ENCODE results near the gene MAP3K13. TPM values are rescaled to one million over a fixed set of nuclear protein-coding genes. Genes with fewer than 3 reads are reported as not detected.

The MAP3K13 gene, protein sequence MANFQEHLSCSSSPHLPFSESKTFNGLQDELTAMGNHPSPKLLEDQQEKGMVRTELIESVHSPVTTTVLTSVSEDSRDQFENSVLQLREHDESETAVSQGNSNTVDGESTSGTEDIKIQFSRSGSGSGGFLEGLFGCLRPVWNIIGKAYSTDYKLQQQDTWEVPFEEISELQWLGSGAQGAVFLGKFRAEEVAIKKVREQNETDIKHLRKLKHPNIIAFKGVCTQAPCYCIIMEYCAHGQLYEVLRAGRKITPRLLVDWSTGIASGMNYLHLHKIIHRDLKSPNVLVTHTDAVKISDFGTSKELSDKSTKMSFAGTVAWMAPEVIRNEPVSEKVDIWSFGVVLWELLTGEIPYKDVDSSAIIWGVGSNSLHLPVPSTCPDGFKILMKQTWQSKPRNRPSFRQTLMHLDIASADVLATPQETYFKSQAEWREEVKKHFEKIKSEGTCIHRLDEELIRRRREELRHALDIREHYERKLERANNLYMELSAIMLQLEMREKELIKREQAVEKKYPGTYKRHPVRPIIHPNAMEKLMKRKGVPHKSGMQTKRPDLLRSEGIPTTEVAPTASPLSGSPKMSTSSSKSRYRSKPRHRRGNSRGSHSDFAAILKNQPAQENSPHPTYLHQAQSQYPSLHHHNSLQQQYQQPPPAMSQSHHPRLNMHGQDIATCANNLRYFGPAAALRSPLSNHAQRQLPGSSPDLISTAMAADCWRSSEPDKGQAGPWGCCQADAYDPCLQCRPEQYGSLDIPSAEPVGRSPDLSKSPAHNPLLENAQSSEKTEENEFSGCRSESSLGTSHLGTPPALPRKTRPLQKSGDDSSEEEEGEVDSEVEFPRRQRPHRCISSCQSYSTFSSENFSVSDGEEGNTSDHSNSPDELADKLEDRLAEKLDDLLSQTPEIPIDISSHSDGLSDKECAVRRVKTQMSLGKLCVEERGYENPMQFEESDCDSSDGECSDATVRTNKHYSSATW
- total RNA-seq: 49.1 TPM

DNA sequence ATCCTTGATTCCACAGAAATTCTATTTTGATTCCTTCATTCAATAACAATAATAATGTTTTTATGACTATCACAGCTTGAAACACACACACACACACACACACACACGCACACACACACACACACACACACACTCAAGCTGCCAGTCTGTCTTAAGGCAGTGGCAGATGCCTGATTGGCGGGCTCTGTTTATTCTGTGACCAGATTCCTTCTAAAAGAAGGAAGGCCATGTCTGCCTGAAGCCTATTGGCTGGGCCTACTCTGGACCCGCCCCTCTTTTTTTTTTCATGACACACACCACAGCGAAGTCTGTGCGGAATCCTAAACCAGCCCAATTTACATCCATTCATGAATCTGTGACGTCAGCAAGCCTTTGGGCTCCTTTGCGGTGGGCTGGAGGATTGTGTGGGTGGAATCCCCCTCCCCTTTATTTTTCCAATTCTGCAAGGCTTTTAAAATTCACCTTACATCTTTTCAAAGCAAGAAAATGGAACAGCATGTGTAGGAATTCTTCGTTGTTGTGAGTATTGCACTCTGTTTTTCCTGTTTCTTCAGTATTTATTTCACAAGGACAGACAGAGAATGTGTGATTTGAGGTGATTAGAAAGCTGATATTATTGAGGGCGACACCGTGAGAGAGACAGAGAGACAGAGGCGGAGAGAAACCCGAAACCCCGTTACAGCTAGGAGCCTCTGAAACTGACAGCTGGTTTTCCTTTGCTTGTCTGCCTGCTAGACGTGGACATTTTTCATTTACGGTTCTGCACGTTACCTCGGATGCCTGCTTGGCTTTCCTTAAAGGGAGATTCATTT, at the start of gene MAP3K13:
MAP3K13 (plus strand) TSS at position 287 of the 812 bp plus-strand sequence. CDS start 65,446 bp downstream, outside the sequence.

DNA sequence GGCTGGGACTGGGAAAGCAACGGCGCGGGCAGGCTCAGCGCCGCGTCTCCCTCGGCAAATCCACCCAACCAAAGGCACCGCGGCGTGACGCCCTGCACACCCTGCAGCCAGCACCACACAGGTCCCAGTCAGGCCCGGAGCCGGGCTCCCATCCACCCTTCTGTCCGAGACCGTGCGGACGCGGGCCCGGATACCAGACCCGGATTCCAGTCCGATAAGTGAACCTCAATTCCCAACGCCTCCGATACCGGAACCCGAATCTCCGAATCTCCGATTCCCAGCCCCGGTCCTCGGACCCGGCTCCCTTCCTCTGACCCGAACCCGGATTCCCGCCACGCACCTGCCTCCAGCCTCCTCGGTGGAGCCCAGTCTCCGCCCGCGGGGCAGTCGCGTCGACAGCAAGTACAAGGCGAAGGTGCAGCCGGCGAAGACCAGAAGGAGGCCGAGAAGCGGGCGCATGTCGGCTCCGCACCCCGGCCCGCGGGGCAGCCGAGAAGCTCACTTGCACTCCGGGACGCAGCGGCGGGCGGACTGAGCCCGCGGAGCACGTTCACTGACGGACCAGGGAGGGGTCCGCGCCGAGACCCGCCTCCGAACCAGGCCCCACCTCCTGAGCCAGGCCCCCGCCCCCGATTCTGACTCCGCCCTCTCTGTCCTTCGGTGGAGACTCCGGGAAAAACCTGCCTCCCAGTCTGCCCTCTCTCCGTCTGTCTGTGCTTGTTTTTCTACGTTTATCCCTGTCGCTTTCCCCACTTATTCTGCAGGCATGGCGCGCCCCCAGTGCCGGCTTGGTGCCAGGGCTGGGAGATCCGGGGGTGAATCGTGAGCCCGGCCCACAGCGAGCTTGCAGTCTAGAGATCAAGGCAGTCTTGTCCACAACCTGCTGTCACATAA, 135.8 kb downstream of the MAP3K13 start, which contains the start of gene TMEM41A:
TMEM41A (minus strand) TSS at position 533 of the 894 bp plus-strand sequence; CDS start at position 459, 74 bp downstream.

Other genes with a start within 250 kb of the MAP3K13 start
- gene C3orf70, start 210.1 kb upstream of the MAP3K13 start, total RNA-seq: 26.3 TPM
- gene EHHADH, start 109.1 kb upstream of the MAP3K13 start, total RNA-seq: 1.6 TPM
- gene TMEM41A, start 135.9 kb downstream of the MAP3K13 start, total RNA-seq: 14.1 TPM
- gene LIPH, start 189.5 kb downstream of the MAP3K13 start, total RNA-seq: not detected
- 47.9 TPM for gene SENP2, start 223.2 kb downstream of the MAP3K13 start, total RNA-seq